ENCODE data around the gene UBE2G2.

Gene UBE2G2

DNA sequence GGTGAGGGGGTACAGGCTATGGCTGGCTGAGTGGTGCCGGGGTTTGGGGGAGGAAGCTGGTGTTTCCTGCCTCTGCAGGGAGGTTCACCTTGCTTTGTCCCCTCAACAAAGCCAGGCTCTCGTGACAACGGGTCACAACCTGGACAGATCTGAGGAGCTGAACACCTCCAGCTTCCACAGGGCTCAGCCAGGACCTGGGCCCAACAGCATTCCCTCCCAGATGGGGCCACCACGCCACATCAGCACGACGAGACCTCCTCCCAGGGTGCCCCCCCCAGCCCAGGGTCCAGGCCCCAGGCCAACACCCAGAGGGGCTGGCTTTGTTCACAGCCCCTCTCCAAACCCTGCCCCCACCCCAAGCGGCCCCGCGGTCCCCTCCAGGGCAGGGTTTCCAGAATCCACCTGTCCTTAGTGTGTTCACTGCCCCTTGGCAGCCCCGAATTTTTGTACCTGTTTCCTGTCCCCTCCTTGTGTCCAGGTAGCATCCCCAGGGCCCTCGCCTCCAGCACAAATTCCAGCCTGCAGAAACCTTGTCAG lies 34.7 kb downstream of the UBE2G2 start:
- peaks cover 20 to 33% of the 10 kb centered on the region in 2 donors for H3K36me3 ChIP-seq (ENCODE audit: control insufficient read depth in 1 of 2, insufficient read depth in 2 of 2, low read length in 2 of 2)
- no peaks in the 10 kb centered on the region for H3K27me3 ChIP-seq (ENCODE audit: low read depth, low read length)
- no peak overlapping the region for H3K4me3 ChIP-seq (ENCODE audit: low read depth in 1 of 2, low read length in 2 of 2)
- H3K9me3 ChIP-seq (ENCODE audit: control insufficient read depth in 1 of 2, low read length in 2 of 2) = no peaks in the 10 kb centered on the region
- peaks cover 0 to 14% of the 10 kb centered on the region in 2 donors for H3K4me1 ChIP-seq (ENCODE audit: control insufficient read depth in 1 of 2, insufficient read depth in 2 of 2, low read length in 2 of 2)
- no peak overlapping the region for H3K27ac ChIP-seq (ENCODE audit: low read length)

- no peak overlapping the region for H3K4me3 ChIP-seq (ENCODE audit: low read depth in 1 of 2, low read length in 2 of 2)
- H3K4me1 ChIP-seq (ENCODE audit: control insufficient read depth in 1 of 2, insufficient read depth in 2 of 2, low read length in 2 of 2) = peaks cover 0 to 14% of the 10 kb centered on the region in 2 donors
- H3K9me3 ChIP-seq (ENCODE audit: control insufficient read depth in 1 of 2, low read length in 2 of 2) = no peaks in the 10 kb centered on the region
- H3K27ac ChIP-seq (ENCODE audit: low read length) = no peak overlapping the region
- no peaks in the 10 kb centered on the region for H3K27me3 ChIP-seq (ENCODE audit: low read depth, low read length)
- H3K36me3 ChIP-seq (ENCODE audit: control insufficient read depth in 1 of 2, insufficient read depth in 2 of 2, low read length in 2 of 2) = peaks cover 14 to 26% of the 10 kb centered on the region in 2 donors
Measured at GRCh38 chr21:44766014-44766817, 35.4 kb downstream of the UBE2G2 start.

DNA sequence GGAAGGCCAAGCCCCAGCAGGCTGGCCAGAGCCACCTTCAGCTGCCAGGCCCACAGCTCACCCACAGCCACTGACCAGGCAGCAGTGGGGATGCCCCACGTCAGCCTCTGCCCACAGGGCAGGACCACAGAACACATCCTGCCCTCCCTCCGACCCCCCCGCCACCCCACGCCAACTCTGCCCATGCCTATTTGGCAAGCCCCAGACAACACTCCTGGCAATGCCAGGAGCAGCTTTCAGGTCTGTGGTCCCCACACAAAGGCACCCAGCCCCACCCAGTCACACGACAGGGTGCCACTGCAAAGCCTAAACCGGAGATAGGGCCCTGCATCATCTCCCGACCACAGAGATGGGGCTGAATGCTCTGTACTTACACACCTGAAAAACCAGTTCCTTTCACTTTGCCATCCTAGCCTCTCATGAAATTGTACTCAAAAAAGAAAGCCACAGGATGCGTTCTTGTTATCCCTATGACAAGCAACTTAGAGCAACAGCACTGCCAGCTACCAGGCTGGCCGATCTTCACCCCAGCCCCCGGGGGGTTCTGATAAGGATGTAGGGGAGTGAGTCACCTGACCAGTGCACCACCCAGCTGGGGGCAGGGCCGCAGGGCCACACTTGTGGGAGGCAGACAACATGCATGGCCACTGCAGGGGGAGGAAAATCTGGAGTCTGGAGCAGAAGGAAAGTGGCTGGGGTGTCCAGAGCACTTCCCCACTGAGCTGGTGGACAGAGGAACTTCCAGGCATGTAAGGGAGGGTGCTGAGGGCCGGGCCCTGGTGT lies 36.2 kb downstream of the UBE2G2 start:
- no peak overlapping the region for H3K4me3 ChIP-seq (ENCODE audit: low read depth in 1 of 2, low read length in 2 of 2)
- H3K27ac ChIP-seq (ENCODE audit: low read length) = no peak overlapping the region
- H3K4me1 ChIP-seq (ENCODE audit: control insufficient read depth in 1 of 2, insufficient read depth in 2 of 2, low read length in 2 of 2) = peaks cover 0 to 14% of the 10 kb centered on the region in 2 donors
- H3K36me3 ChIP-seq (ENCODE audit: control insufficient read depth in 1 of 2, insufficient read depth in 2 of 2, low read length in 2 of 2) = peaks cover 6 to 18% of the 10 kb centered on the region in 2 donors
- no peaks in the 10 kb centered on the region for H3K27me3 ChIP-seq (ENCODE audit: low read depth, low read length)
- no peaks in the 10 kb centered on the region for H3K9me3 ChIP-seq (ENCODE audit: control insufficient read depth in 1 of 2, low read length in 2 of 2)

- peaks cover 0 to 14% of the 10 kb centered on the region in 2 donors for H3K4me1 ChIP-seq (ENCODE audit: control insufficient read depth in 1 of 2, insufficient read depth in 2 of 2, low read length in 2 of 2)
- peaks cover 0 to 10% of the 10 kb centered on the region in 2 donors for H3K36me3 ChIP-seq (ENCODE audit: control insufficient read depth in 1 of 2, insufficient read depth in 2 of 2, low read length in 2 of 2)
- no peak overlapping the region for H3K4me3 ChIP-seq (ENCODE audit: low read depth in 1 of 2, low read length in 2 of 2)
- H3K27ac ChIP-seq (ENCODE audit: low read length) = no peak overlapping the region
- no peaks in the 10 kb centered on the region for H3K9me3 ChIP-seq (ENCODE audit: control insufficient read depth in 1 of 2, low read length in 2 of 2)
- H3K27me3 ChIP-seq (ENCODE audit: low read depth, low read length) = no peaks in the 10 kb centered on the region
Measured at GRCh38 chr21:44764319-44765230, 37.0 kb downstream of the UBE2G2 start.

DNA sequence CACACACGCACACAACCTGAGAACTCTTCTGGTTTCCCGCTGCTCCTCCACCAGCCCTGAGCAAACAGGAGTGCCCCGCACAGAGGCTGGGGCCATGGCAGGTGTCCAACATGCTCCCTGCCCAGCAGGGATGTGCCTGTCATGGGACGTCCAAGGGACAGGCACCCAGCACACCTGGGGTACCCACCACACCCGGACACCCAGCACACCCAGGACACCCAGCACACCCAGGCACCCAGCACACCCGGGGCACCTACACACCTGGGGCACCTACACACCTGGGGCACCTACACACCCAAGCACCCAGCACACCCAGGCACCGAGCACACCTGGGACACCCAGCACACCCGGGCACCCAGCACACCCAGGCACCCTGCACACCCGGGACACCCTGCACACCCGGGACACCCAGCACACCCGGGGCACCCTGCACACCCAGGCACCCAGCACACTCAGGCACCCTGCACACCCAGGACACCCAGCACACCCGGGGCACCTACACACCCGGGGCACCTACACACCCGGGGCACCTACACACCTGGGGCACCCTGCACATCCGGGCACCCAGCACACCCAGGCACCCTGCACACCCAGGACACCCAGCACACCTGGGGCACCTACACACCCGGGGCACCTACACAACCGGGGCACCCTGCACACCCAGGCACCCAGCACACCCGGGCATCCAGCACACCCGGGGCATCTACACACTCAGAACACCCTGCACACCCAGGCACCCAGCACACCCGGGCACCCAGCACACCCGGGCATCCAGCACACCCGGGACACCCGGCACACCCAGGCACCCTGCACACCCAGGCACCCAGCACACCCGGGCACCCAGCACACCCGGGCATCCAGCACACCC lies 37.9 kb downstream of the UBE2G2 start:
- no peak overlapping the region for H3K4me3 ChIP-seq (ENCODE audit: low read depth in 1 of 2, low read length in 2 of 2)
- H3K27ac ChIP-seq (ENCODE audit: low read length) = no peak overlapping the region
- no peaks in the 10 kb centered on the region for H3K27me3 ChIP-seq (ENCODE audit: low read depth, low read length)
- H3K36me3 ChIP-seq (ENCODE audit: control insufficient read depth in 1 of 2, insufficient read depth in 2 of 2, low read length in 2 of 2) = peaks cover 0 to 5% of the 10 kb centered on the region in 2 donors
- peaks cover 0 to 14% of the 10 kb centered on the region in 2 donors for H3K4me1 ChIP-seq (ENCODE audit: control insufficient read depth in 1 of 2, insufficient read depth in 2 of 2, low read length in 2 of 2)
- H3K9me3 ChIP-seq (ENCODE audit: control insufficient read depth in 1 of 2, low read length in 2 of 2) = no peaks in the 10 kb centered on the region

GRCh38 chr21:44763050-44763378 lies 38.6 kb downstream of the UBE2G2 start:
- H3K4me1 ChIP-seq (ENCODE audit: control insufficient read depth in 1 of 2, insufficient read depth in 2 of 2, low read length in 2 of 2) = peaks cover 0 to 12% of the 10 kb centered on the region in 2 donors
- no peaks in the 10 kb centered on the region for H3K36me3 ChIP-seq (ENCODE audit: control insufficient read depth in 1 of 2, insufficient read depth in 2 of 2, low read length in 2 of 2)
- H3K27ac ChIP-seq (ENCODE audit: low read length) = no peak overlapping the region
- H3K4me3 ChIP-seq (ENCODE audit: low read depth in 1 of 2, low read length in 2 of 2) = no peak overlapping the region
- no peaks in the 10 kb centered on the region for H3K27me3 ChIP-seq (ENCODE audit: low read depth, low read length)
- peaks cover 0 to 1% of the 10 kb centered on the region in 2 donors for H3K9me3 ChIP-seq (ENCODE audit: control insufficient read depth in 1 of 2, low read length in 2 of 2)

- Histone ChIP-seq H3K4me1 (ENCODE audit: control insufficient read depth in 1 of 2, insufficient read depth in 2 of 2, low read length in 2 of 2) (peaks cover 0 to 6% of the 10 kb centered on the region in 2 donors), H3K36me3 (ENCODE audit: control insufficient read depth in 1 of 2, insufficient read depth in 2 of 2, low read length in 2 of 2) (no peaks in the 10 kb centered on the region), H3K4me3 (ENCODE audit: low read depth in 1 of 2, low read length in 2 of 2) (no peak overlapping the region), H3K27ac (ENCODE audit: low read length) (no peak overlapping the region), H3K27me3 (ENCODE audit: low read depth, low read length) (no peaks in the 10 kb centered on the region), H3K9me3 (ENCODE audit: control insufficient read depth in 1 of 2, low read length in 2 of 2) (peaks cover 0 to 4% of the 10 kb centered on the region in 2 donors)
Measured at GRCh38 chr21:44762221-44763049, 39.2 kb downstream of the UBE2G2 start.

DNA sequence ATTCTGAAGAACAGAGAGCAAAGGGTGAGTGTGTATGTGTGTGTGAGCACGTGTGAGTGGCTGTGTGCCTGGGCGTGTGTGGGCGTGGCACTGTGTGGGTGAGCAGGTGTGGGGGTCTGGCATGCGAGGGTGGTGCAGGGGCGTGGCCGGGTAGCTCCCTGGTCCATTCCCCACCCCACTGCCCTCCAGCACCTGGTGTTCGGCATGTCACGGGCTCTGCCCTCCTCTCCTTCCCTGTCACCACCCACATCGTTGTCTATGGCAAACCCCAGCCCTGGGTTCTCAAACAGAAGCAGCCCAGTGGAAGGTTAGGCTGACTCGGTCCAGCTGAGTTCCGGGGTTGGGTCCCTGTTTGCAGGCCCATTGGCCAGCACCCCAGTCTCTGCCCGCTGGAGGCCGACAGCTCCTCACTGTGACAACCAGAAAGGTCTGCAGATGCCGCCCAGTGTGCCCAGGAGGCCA lies 39.8 kb downstream of the UBE2G2 start:
- Histone ChIP-seq H3K4me1 (ENCODE audit: control insufficient read depth in 1 of 2, insufficient read depth in 2 of 2, low read length in 2 of 2) (no peaks in the 10 kb centered on the region), H3K27ac (ENCODE audit: low read length) (no peak overlapping the region), H3K27me3 (ENCODE audit: low read depth, low read length) (no peaks in the 10 kb centered on the region), H3K9me3 (ENCODE audit: control insufficient read depth in 1 of 2, low read length in 2 of 2) (peaks cover 0 to 4% of the 10 kb centered on the region in 2 donors), H3K36me3 (ENCODE audit: control insufficient read depth in 1 of 2, insufficient read depth in 2 of 2, low read length in 2 of 2) (no peaks in the 10 kb centered on the region), H3K4me3 (ENCODE audit: low read depth in 1 of 2, low read length in 2 of 2) (no peak overlapping the region)

DNA sequence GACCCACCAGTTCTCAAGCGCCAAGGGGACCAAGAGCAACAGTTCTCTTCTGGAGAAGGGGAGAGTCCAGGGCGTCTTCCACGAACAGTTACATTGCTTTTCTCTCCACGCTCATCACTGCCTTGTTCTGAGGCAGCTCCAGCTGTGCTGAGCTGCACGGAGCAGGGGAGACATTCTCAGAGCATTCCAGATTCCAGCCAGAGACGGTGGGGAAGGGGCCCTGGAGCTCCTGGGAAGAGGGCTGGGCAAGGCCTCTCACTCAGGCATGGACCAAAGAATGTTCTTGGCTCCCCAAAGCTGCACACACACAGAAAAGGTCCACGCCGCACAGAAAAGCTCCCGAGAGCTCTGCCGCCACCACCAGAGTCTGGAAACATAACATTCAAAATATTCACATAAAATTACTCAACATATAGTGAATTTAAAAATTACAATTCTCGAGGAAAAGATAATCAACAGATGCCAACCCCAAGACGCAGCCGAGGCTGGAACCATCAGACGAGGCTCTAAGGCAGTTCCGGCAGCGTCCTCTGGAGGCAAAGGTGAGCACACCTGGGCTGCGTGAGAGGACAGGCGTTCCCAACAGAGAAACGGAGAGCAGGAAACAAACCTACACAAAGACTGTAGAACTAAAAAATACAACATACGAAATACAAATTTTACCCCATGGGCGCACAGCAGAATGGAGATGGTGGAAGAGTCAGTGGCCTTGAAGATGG lies 40.5 kb downstream of the UBE2G2 start:
- H3K4me1 ChIP-seq (ENCODE audit: control insufficient read depth in 1 of 2, insufficient read depth in 2 of 2, low read length in 2 of 2) = no peaks in the 10 kb centered on the region
- H3K27me3 ChIP-seq (ENCODE audit: low read depth, low read length) = no peaks in the 10 kb centered on the region
- no peaks in the 10 kb centered on the region for H3K36me3 ChIP-seq (ENCODE audit: control insufficient read depth in 1 of 2, insufficient read depth in 2 of 2, low read length in 2 of 2)
- no peak overlapping the region for H3K4me3 ChIP-seq (ENCODE audit: low read depth in 1 of 2, low read length in 2 of 2)
- peaks cover 0 to 4% of the 10 kb centered on the region in 2 donors for H3K9me3 ChIP-seq (ENCODE audit: control insufficient read depth in 1 of 2, low read length in 2 of 2)
- no peak overlapping the region for H3K27ac ChIP-seq (ENCODE audit: low read length)

All from muscle layer of duodenum (tissue), 2 donors.